ENCODE results near the gene FAM50B. TPM values are rescaled to one million over a fixed set of nuclear protein-coding genes. Genes with fewer than 3 reads are reported as not detected.

The FAM50B gene
- total and polyA plus RNA-seq, 2 of the 13 experiments (the other 11 are each of a cell fraction or from before 2014, with no cell fraction given), result 0.05 TPM; not detected in 1

DNA sequence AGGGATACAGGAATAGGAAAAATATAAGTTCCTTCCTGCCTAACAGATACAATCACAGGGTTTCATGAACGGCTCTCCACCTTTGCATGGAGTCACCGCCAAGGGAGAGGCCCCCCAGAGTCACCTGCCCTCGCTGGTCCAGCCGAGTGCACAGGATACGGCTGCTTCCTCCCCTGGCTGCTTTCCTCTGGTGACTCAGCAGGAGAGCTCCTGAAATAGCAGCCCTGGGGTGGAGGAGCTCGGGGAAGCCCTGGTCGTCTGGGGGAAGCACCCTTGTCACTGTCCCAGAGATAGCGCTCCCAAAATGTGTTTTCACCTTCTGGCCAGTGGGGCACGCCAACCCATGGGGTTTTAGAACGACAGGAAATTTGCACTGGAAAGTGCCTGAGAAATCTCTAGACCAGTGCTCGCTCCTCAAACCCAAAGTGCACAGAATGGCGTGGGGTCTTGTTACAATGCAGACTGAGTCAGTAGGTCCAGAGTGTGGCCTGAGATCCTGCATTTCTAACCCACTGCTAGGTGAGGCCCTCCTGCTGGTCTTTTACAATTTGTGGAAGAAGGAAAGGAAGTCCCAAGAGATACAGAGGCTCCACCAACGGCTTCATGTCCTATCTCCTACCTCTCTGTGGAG, 35.9 kb upstream of the FAM50B start (continued):
- TF ChIP-seq ZZZ3 (CRISPR knock-in tag; IDR thresholded peaks at IDR 0.05; ENCODE audit: borderline replicate concordance) (no peak; the same call in 1 of the 2 replicates), SAFB2 (CRISPR knock-in tag; IDR thresholded peaks at IDR 0.05; ENCODE audit: borderline replicate concordance, low read depth) (no peak), MED13 (CRISPR knock-in tag; IDR thresholded peaks at IDR 0.05) (no peak), SMAD3 (CRISPR knock-in tag; IDR thresholded peaks at IDR 0.05) (0 out of 2 replicates have a peak, but pooled peaks have one; percentile 25), ZFYVE20 (CRISPR knock-in tag; IDR thresholded peaks at IDR 0.05; ENCODE audit: borderline replicate concordance, low read depth) (no peak), YEATS2 (CRISPR knock-in tag; IDR thresholded peaks at IDR 0.05; ENCODE audit: borderline replicate concordance) (no peak), RARA (CRISPR knock-in tag; IDR thresholded peaks at IDR 0.05) (0 out of 2 replicates have a peak, but pooled peaks have one; percentile 20), ZC3H13 (CRISPR knock-in tag; IDR thresholded peaks at IDR 0.05) (no peak)
- TF ChIP-seq, protein P1, sequence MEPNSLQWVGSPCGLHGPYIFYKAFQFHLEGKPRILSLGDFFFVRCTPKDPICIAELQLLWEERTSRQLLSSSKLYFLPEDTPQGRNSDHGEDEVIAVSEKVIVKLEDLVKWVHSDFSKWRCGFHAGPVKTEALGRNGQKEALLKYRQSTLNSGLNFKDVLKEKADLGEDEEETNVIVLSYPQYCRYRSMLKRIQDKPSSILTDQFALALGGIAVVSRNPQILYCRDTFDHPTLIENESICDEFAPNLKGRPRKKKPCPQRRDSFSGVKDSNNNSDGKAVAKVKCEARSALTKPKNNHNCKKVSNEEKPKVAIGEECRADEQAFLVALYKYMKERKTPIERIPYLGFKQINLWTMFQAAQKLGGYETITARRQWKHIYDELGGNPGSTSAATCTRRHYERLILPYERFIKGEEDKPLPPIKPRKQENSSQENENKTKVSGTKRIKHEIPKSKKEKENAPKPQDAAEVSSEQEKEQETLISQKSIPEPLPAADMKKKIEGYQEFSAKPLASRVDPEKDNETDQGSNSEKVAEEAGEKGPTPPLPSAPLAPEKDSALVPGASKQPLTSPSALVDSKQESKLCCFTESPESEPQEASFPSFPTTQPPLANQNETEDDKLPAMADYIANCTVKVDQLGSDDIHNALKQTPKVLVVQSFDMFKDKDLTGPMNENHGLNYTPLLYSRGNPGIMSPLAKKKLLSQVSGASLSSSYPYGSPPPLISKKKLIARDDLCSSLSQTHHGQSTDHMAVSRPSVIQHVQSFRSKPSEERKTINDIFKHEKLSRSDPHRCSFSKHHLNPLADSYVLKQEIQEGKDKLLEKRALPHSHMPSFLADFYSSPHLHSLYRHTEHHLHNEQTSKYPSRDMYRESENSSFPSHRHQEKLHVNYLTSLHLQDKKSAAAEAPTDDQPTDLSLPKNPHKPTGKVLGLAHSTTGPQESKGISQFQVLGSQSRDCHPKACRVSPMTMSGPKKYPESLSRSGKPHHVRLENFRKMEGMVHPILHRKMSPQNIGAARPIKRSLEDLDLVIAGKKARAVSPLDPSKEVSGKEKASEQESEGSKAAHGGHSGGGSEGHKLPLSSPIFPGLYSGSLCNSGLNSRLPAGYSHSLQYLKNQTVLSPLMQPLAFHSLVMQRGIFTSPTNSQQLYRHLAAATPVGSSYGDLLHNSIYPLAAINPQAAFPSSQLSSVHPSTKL (CRISPR knock-in tag; IDR thresholded peaks at IDR 0.05), result peak; percentile 32; the same call in 1 of the 2 replicates
- TF ChIP-seq, protein P2, sequence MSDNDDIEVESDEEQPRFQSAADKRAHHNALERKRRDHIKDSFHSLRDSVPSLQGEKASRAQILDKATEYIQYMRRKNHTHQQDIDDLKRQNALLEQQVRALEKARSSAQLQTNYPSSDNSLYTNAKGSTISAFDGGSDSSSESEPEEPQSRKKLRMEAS (IDR thresholded peaks at IDR 0.05), result no peak
- TF ChIP-seq, protein P3, sequence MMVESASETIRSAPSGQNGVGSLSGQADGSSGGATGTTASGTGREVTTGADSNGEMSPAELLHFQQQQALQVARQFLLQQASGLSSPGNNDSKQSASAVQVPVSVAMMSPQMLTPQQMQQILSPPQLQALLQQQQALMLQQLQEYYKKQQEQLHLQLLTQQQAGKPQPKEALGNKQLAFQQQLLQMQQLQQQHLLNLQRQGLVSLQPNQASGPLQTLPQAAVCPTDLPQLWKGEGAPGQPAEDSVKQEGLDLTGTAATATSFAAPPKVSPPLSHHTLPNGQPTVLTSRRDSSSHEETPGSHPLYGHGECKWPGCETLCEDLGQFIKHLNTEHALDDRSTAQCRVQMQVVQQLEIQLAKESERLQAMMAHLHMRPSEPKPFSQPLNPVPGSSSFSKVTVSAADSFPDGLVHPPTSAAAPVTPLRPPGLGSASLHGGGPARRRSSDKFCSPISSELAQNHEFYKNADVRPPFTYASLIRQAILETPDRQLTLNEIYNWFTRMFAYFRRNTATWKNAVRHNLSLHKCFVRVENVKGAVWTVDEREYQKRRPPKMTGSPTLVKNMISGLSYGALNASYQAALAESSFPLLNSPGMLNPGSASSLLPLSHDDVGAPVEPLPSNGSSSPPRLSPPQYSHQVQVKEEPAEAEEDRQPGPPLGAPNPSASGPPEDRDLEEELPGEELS (CRISPR knock-in tag; IDR thresholded peaks at IDR 0.05), result no peak
- TF ChIP-seq, protein P4, sequence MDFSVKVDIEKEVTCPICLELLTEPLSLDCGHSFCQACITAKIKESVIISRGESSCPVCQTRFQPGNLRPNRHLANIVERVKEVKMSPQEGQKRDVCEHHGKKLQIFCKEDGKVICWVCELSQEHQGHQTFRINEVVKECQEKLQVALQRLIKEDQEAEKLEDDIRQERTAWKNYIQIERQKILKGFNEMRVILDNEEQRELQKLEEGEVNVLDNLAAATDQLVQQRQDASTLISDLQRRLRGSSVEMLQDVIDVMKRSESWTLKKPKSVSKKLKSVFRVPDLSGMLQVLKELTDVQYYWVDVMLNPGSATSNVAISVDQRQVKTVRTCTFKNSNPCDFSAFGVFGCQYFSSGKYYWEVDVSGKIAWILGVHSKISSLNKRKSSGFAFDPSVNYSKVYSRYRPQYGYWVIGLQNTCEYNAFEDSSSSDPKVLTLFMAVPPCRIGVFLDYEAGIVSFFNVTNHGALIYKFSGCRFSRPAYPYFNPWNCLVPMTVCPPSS (IDR thresholded peaks at IDR 0.05), result no peak
- TF ChIP-seq, protein P5, sequence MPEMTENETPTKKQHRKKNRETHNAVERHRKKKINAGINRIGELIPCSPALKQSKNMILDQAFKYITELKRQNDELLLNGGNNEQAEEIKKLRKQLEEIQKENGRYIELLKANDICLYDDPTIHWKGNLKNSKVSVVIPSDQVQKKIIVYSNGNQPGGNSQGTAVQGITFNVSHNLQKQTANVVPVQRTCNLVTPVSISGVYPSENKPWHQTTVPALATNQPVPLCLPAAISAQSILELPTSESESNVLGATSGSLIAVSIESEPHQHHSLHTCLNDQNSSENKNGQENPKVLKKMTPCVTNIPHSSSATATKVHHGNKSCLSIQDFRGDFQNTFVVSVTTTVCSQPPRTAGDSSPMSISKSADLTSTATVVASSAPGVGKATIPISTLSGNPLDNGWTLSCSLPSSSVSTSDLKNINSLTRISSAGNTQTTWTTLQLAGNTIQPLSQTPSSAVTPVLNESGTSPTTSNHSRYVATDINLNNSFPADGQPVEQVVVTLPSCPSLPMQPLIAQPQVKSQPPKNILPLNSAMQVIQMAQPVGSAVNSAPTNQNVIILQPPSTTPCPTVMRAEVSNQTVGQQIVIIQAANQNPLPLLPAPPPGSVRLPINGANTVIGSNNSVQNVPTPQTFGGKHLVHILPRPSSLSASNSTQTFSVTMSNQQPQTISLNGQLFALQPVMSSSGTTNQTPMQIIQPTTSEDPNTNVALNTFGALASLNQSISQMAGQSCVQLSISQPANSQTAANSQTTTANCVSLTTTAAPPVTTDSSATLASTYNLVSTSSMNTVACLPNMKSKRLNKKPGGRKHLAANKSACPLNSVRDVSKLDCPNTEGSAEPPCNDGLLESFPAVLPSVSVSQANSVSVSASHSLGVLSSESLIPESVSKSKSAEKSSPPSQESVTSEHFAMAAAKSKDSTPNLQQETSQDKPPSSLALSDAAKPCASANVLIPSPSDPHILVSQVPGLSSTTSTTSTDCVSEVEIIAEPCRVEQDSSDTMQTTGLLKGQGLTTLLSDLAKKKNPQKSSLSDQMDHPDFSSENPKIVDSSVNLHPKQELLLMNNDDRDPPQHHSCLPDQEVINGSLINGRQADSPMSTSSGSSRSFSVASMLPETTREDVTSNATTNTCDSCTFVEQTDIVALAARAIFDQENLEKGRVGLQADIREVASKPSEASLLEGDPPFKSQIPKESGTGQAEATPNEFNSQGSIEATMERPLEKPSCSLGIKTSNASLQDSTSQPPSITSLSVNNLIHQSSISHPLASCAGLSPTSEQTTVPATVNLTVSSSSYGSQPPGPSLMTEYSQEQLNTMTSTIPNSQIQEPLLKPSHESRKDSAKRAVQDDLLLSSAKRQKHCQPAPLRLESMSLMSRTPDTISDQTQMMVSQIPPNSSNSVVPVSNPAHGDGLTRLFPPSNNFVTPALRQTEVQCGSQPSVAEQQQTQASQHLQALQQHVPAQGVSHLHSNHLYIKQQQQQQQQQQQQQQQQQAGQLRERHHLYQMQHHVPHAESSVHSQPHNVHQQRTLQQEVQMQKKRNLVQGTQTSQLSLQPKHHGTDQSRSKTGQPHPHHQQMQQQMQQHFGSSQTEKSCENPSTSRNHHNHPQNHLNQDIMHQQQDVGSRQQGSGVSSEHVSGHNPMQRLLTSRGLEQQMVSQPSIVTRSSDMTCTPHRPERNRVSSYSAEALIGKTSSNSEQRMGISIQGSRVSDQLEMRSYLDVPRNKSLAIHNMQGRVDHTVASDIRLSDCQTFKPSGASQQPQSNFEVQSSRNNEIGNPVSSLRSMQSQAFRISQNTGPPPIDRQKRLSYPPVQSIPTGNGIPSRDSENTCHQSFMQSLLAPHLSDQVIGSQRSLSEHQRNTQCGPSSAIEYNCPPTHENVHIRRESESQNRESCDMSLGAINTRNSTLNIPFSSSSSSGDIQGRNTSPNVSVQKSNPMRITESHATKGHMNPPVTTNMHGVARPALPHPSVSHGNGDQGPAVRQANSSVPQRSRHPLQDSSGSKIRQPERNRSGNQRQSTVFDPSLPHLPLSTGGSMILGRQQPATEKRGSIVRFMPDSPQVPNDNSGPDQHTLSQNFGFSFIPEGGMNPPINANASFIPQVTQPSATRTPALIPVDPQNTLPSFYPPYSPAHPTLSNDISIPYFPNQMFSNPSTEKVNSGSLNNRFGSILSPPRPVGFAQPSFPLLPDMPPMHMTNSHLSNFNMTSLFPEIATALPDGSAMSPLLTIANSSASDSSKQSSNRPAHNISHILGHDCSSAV (CRISPR knock-in tag; IDR thresholded peaks at IDR 0.05; ENCODE audit: borderline replicate concordance), result no peak

All from HepG2 (cell line).